ENCODE results near the gene CACNG4.

DNA sequence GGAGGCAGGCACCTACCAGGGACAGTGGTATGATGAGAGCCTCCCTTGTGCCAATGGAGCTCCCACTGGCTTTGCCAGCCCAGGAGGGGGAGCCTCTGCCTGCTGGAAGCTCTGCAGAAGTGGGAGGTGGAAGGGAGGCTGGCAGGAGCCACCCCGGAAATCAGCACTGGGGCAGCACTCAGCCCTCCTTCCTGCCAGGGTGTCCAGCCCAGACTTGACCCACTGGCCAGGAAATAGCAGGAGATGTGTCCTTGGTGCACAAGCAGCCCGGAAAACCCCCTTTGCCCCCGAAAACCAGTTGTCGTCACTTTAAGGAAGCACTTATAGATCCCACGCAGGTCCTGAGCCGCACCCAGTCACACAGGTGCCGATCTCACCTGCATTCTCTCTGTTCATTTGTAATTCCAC, 49.3 kb upstream of the CACNG4 start:
- no peak for TF ChIP-seq POLR2A (IDR thresholded peaks at IDR 0.05; ENCODE audit: low read length)
- no peak for TF ChIP-seq GATA1 (IDR thresholded peaks at IDR 0.05; ENCODE audit: low read depth, low read length)

Data from erythroblast (primary cell).